GM21825 (cell line): ENCODE data around the gene POLR2J3.
"Not testable (repeated sequence)": the region's sequence is repeated elsewhere in the genome, so short reads cannot be mapped to it uniquely, and the experiment has no call there.

Source experiments
- ATAC-seq: cut with Tn5 transposase; IDR thresholded peaks from one replicate; pipeline ENCODE4 v1.9.1; 2021; ENCODE audit warnings: mild to moderate bottlenecking, moderate library complexity; ENCODE audit not compliant: unreplicated experiment

POLR2J3 gene

GRCh38 chr7:102583495-102583894 lies 11.1 kb upstream of the POLR2J3 start:
- ATAC-seq = not testable (repeated sequence)

GRCh38 chr7:102581722-102582121 lies 9.3 kb upstream of the POLR2J3 start:
- not testable (repeated sequence) for ATAC-seq

DNA sequence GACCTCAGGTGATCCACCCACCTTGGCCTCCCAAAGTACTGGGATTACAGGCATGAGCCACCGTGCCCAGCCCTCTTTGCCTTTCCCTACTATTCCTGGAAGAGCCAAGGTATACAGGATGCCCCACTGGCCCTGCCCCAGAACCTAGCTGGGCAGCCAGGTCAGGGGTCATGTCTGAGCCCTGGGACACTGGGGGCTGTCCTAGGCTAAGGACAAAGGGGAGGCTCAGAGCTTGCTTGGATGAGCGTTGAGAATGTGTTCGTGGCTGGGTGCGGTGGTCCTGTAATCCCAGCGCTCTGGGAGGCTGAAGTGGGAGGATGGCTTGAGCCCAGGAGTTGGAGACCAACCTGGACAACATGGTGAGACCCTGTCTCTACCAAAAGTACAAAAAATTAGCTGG lies 6.1 kb upstream of the POLR2J3 start:
- ATAC-seq = not testable (repeated sequence)

DNA sequence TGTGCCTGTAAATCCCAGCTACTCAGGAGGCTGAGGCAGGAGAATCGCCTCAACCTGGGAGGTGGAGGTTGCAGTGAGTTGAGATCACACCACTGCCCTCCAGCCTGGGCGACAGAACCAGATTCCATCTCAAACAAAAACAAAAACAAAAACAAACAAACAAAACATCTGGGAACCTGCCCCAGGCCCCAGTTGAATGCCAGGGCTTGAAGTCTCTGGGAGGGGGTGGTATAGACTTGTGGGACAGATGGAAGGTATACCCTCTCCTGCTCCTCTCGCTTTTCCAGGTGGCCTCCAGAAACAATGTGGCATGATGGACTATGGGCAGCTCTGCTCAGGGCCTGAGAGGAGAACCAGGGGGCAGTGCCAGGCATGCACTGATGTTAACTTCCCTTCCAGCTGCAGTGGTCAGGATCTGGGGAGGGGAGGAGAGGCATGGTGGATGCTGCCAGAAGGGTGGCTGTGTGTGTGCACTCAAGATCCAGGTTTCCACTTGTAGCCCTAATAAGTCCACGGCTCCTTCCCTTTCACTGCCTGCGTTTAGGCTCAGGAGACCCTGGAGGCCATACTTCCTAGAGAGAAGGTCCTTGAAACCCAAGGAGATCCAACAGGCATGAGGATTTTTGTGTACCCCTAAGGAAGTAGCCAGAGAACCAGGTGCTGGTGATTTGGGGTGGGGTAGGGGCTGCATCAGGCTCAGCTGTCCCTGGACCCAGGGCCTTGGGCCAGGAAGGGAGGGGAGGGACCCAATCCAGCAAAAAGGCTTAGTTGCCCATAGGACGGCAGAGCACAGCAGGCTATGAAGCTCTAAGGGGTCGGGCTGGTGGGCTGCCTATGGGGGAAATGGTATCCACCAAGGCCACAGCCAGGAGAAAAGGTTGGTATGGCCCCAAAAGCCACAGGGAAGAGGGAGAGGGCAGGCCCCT lies 5.2 kb upstream of the POLR2J3 start:
- not testable (repeated sequence) for ATAC-seq

GRCh38 chr7:102576363-102576762 lies 4.0 kb upstream of the POLR2J3 start:
- not testable (repeated sequence) for ATAC-seq

- ATAC-seq = not testable (repeated sequence)
Observed at GRCh38 chr7:102574607-102575006, 2.2 kb upstream of the POLR2J3 start.

GRCh38 chr7:102568620-102569019 lies 3.8 kb downstream of the POLR2J3 start:
- ATAC-seq = not testable (repeated sequence)

- not testable (repeated sequence) for ATAC-seq
Observed at GRCh38 chr7:102550808-102551422, 21.5 kb downstream of the POLR2J3 start, which contains the start of gene SPDYE2. SPDYE2 (plus strand) TSS chr7:102551226; CDS start chr7:102553256, 2,030 bp downstream.

DNA sequence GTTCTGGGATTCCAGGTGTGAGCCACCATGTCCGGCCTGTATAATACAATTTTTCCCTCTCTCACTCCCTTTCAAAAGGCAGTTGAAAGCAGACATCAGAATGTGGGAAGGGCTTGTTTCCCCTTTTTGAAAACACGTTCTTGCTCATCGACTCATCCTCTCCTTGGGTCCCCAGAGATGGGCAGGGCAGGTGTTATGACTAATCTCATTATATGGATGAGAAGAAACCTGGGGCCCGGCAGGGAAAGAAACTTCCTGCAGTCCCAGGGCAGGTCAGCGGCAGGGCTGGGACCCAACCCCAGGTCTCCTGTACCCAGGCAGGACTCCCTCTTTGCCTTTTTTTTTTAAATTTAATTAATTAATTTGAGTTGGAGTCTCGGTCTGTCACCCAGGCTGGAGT lies 26.0 kb downstream of the POLR2J3 start:
- peak; percentile 76 for ATAC-seq

DNA sequence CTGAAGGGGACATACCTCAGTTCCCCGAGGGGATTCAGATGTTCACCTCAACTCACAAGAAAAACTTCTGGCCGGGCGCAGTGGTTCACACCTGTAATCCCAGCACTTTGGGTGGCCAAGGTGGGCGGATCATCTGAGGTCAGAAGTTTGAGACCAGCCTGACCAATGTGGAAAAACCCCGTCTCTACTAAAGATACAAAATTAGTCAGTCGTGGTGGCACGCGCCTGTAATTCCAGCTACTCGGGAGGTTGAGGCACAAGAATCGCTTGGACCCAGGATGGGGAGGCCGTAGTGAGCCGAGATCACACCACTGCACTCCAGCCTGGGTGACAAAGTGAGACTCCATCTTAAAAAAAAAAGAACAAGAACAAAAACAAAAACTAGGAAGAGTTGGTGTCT lies 27.1 kb downstream of the POLR2J3 start:
- ATAC-seq = not testable (repeated sequence)

GRCh38 chr7:102544372-102544771 lies 28.0 kb downstream of the POLR2J3 start:
- ATAC-seq = not testable (repeated sequence)

- ATAC-seq = not testable (repeated sequence)
Observed at GRCh38 chr7:102543596-102543995, 28.8 kb downstream of the POLR2J3 start, which contains the start of gene UPK3BL2. UPK3BL2 (minus strand) TSS chr7:102543696; CDS start chr7:102543636, 60 bp downstream.

DNA sequence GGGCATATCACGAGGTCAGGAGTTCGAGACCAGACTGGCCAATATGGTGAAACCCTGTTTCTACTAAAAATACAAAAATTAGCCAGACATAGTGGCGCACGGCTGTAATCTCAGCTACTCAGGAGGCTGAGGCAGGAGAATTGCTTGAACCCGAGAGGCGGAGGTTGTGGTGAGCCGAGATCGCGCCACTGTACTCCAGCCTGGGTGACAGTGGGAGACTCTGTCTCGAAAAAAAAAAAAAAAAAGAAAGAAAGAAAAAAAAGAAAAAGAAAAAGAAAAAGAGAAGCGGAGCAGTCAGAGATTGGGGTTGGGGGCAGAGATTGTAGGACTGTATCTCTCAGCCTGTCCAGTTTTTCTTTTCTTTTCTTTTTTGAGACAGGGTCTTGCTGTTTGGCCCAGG lies 29.6 kb downstream of the POLR2J3 start:
- ATAC-seq = not testable (repeated sequence)

GRCh38 chr7:102542083-102542482 lies 30.3 kb downstream of the POLR2J3 start:
- not testable (repeated sequence) for ATAC-seq

DNA sequence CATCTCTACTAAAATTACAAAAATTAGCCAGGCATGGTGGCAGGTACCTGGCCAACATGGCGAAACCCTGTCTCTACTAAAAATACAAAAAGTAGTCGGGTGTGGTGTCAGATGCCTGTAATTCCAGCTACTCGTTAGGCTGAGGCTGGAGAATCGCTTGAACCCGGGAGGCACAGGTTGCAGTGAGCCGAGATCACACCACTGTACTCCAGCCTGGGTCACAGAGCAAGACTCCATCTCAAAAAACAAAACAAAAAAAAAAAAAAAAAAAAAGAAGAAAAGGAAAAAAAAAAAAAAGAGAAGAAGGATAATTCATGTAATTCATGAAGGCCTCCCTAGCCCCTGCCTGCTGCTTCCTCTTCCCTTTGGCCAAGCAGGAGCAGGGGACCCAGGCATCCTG lies 31.8 kb downstream of the POLR2J3 start:
- ATAC-seq = not testable (repeated sequence)

DNA sequence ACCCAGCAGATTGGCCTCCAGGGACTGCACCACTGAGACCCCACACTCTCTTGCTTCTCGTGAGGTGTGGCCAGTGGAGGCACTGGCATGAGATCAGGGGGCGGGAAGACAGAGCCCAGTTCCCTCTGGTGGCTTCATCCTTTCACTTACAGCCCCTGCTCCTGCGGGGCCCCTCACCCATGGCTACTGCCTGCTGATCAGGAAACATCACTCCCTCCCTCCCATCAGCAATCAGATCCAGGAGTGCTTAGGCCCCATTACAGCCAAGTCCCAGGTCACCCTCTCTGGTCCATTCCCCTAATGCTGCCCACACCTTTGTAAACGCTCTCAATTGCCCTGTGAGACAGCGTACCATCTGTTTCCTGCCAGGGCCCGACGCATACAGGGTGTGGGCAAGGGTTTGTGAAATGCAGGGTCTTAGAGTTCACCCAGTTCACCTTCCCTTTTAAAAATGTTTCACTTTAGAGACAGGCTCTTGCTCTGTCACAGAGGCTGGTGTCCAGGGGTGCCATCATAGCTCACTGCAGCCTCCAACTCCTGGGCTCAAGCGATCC lies 37.2 kb downstream of the POLR2J3 start:
- ATAC-seq = not testable (repeated sequence)

DNA sequence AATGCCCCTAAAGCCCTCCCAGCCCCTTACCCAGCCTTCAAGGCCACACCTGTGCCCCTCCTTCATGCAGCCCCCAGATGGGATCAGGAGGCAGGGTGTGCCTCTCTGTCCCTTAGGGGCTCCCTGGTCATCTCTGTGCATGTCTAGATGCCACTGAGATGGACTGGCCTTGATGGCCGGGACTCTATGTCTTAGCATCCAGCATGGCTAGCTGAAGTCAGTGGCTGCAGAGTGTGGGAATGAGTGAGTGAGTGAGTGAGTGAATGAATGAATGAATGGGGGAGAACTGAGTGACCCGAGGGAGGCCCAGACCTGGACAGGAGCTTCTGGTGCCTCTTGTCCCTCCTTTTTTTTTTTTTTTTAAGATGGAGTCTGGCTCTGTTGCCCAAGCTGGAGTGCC lies 40.3 kb downstream of the POLR2J3 start:
- not testable (repeated sequence) for ATAC-seq

GRCh38 chr7:102531583-102531982 lies 40.8 kb downstream of the POLR2J3 start:
- not testable (repeated sequence) for ATAC-seq

GRCh38 chr7:102527822-102528793 lies 44.3 kb downstream of the POLR2J3 start:
- ATAC-seq = not testable (repeated sequence)

DNA sequence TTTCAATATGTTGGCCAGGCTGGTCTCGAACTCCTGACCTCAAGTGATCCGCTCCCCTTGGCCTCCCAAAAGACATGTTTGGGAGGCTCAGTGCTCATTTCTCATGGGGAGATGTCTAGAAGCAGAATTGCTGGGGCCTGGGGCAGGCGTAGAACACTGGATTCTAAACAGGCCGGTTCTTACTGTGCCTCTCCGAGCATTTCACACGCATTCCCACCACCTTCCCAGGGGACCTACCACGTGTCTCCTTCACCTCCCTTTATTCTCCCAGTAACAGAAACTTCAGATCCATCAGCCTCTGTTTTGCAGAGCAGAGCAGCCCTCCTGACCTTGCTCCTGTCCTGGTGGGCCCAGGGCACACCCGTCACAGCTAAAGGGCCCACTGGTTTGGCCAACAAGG lies 45.2 kb downstream of the POLR2J3 start:
- ATAC-seq = not testable (repeated sequence)
